GM18867 (cell line): Measurements from ENCODE around the gene PCED1A.
"Not testable (repeated sequence)": the region's sequence is repeated elsewhere in the genome, so short reads cannot be mapped to it uniquely, and the experiment has no call there.

Experiments used
- ATAC-seq: cut with Tn5 transposase; IDR thresholded peaks from one replicate; pipeline ENCODE4 v1.9.1; 2021; ENCODE audit warnings: mild to moderate bottlenecking, moderate library complexity; ENCODE audit not compliant: unreplicated experiment

The PCED1A gene

GRCh38 chr20:2831206-2831605, 9.2 kb downstream of the PCED1A start:
- not testable (repeated sequence) for ATAC-seq

- ATAC-seq, result no peak
Measured at GRCh38 chr20:2829376-2829775, 11.1 kb downstream of the PCED1A start.

GRCh38 chr20:2826655-2827054, 13.8 kb downstream of the PCED1A start:
- ATAC-seq, result no peak

- no peak for ATAC-seq
Measured at GRCh38 chr20:2825761-2826160, 14.7 kb downstream of the PCED1A start.

GRCh38 chr20:2822073-2822472, 18.4 kb downstream of the PCED1A start:
- ATAC-seq, result no peak

GRCh38 chr20:2820896-2821869, 19.3 kb downstream of the PCED1A start:
- no peak for ATAC-seq

- no peak for ATAC-seq
Measured at GRCh38 chr20:2820084-2820895, 20.2 kb downstream of the PCED1A start.

GRCh38 chr20:2817891-2818595, 22.4 kb downstream of the PCED1A start:
- ATAC-seq, result no peak

GRCh38 chr20:2817341-2817726, 23.1 kb downstream of the PCED1A start:
- ATAC-seq, result no peak

GRCh38 chr20:2816583-2817340, 23.7 kb downstream of the PCED1A start:
- no peak for ATAC-seq

- ATAC-seq, result no peak
Measured at GRCh38 chr20:2816030-2816582, 24.3 kb downstream of the PCED1A start, which contains the start of gene TMEM239. Gene TMEM239, plus strand, starts transcription at chr20:2816364. Its CDS starts 191 bp downstream, at chr20:2816555.

GRCh38 chr20:2815242-2815900, 25.1 kb downstream of the PCED1A start:
- ATAC-seq, result no peak

- no peak for ATAC-seq
Measured at GRCh38 chr20:2814587-2815051, 25.8 kb downstream of the PCED1A start, which contains the start of gene C20orf141. Gene C20orf141, plus strand, starts transcription at chr20:2814987. Its CDS starts 198 bp downstream, at chr20:2815185.

GRCh38 chr20:2814076-2814475, 26.4 kb downstream of the PCED1A start:
- no peak for ATAC-seq

- no peak for ATAC-seq
Measured at GRCh38 chr20:2812189-2812588, 28.3 kb downstream of the PCED1A start.

GRCh38 chr20:2809690-2810089, 30.8 kb downstream of the PCED1A start:
- no peak for ATAC-seq

- ATAC-seq, result not testable (repeated sequence)
Measured at GRCh38 chr20:2807929-2808328, 32.5 kb downstream of the PCED1A start.

GRCh38 chr20:2807019-2807418, 33.4 kb downstream of the PCED1A start:
- no peak for ATAC-seq

- ATAC-seq, result no peak
Measured at GRCh38 chr20:2806351-2806701, 34.1 kb downstream of the PCED1A start.
